Lower lobe of right lung (tissue), 2 donors: Measurements from ENCODE around the gene RPS27. TPM values are rescaled to one million over a fixed set of nuclear protein-coding genes. Genes with fewer than 3 reads are reported as not detected.

Experiments
- ATAC-seq, 2 donors: fragments of 200-7000 bp; cut with Tn5 transposase; one replicate each; pipeline ENCODE4 v1.9.1; 2020 to 2022; ENCODE audit warnings: mild to moderate bottlenecking in 2 of 2, moderate library complexity in 2 of 2
- DNase-seq: peaks from one replicate; pipeline ENCODE4 v3.0.0-alpha.2; 2020
- H3K27ac ChIP-seq: fragments of 200-600 bp; one replicate; pipeline ENCODE4 v1.8.0; 2022
- H3K27me3 ChIP-seq: fragments of 200-600 bp; one replicate; pipeline ENCODE4 v1.8.0; 2022; ENCODE audit warnings: low read depth
- H3K36me3 ChIP-seq: fragments of 200-600 bp; one replicate; pipeline ENCODE4 v1.8.0; 2022; ENCODE audit warnings: mild to moderate bottlenecking
- H3K4me1 ChIP-seq: fragments of 200-600 bp; one replicate; pipeline ENCODE4 v1.8.0; 2022
- H3K4me3 ChIP-seq: fragments of 200-600 bp; one replicate; pipeline ENCODE4 v1.8.0; 2022; ENCODE audit warnings: mild to moderate bottlenecking
- H3K9me3 ChIP-seq: fragments of 200-600 bp; one replicate; pipeline ENCODE4 v1.8.0; 2022
- CTCF ChIP-seq: fragments of 200-600 bp; IDR thresholded peaks from one replicate; pipeline ENCODE4 v1.8.0; 2022; ENCODE audit warnings: antibody characterized with exemption, mild to moderate bottlenecking
- intact Hi-C: fragments of 100-400 bp; cut with DNase I; formaldehyde crosslinking; loops from one replicate; pipeline ENCODE4 v1.11.0; 2022
- total RNA-seq: library from RNA; stranded (reverse); fragmentation: NEBNext Ultra II Directional; extraction: Animal tissue kit (Norgen Biotek cat#: 25700); gene quantifications from one replicate; pipeline ENCODE4 v1.2.1, GENCODE V29; 2021
- donor health status: DM: no; HTN: yes; CAD: no; lungs with severe emphysema.

RPS27 gene
- total RNA-seq, 1 donor from 2014 or later: 1,826 TPM

- H3K36me3 ChIP-seq: peaks cover 28% of the 10 kb centered on the region
- peak overlapping the region; percentile 96 for H3K27ac ChIP-seq
- intact Hi-C loops: no loop called here
- ATAC-seq (peak; percentile 6 to 34), DNase-seq (peak; percentile 61)
- TF ChIP-seq CTCF: no peak
- no peaks in the 10 kb centered on the region for H3K9me3 ChIP-seq
- H3K27me3 ChIP-seq: no peaks in the 10 kb centered on the region
- peak overlapping the region; percentile 81 for H3K4me3 ChIP-seq
- peaks cover 68% of the 10 kb centered on the region for H3K4me1 ChIP-seq
Observed at GRCh38 chr1:153962088-153963029, 28.2 kb upstream of the RPS27 start.

GRCh38 chr1:153963030-153963849 lies 27.3 kb upstream of the RPS27 start, which contains the start of gene SLC39A1:
TSS of gene SLC39A1 (minus strand) at chr1:153963537. CDS start at chr1:153962715, 822 bp downstream.
- H3K36me3 ChIP-seq: peaks cover 28% of the 10 kb centered on the region
- no peak for TF ChIP-seq CTCF
- no peaks in the 10 kb centered on the region for H3K27me3 ChIP-seq
- peak; percentile 98 for DNase-seq
- peak within 1 kb of the TSS; percentile 81 for H3K4me3 ChIP-seq
- peak within 1 kb of the TSS; percentile 96 for H3K27ac ChIP-seq
- H3K9me3 ChIP-seq: no peaks in the 10 kb centered on the region
- intact Hi-C loops: no loop called here
- ATAC-seq: peak; percentile 89
- peaks cover 67% of the 10 kb centered on the region for H3K4me1 ChIP-seq

- DNase-seq: peak; percentile 73
- Histone ChIP-seq H3K36me3 (peaks cover 28% of the 10 kb centered on the region), H3K4me1 (peaks cover 71% of the 10 kb centered on the region), H3K4me3 (peak overlapping the region; percentile 81), H3K27me3 (no peaks in the 10 kb centered on the region), H3K9me3 (no peaks in the 10 kb centered on the region), H3K27ac (peak overlapping the region; percentile 96)
- no peak for TF ChIP-seq CTCF
- intact Hi-C loops: no loop called here
- peak; percentile 31 to 37 for ATAC-seq
Observed at GRCh38 chr1:153963850-153964331, 26.7 kb upstream of the RPS27 start.

- Histone ChIP-seq H3K9me3 (no peaks in the 10 kb centered on the region), H3K4me3 (peak within 1 kb of the TSS; percentile 73), H3K4me1 (peaks cover 39% of the 10 kb centered on the region), H3K27me3 (no peaks in the 10 kb centered on the region), H3K36me3 (no peaks in the 10 kb centered on the region), H3K27ac (peak within 1 kb of the TSS; percentile 94)
- DNase-seq (peak; percentile 93), ATAC-seq (peak; percentile 90 to 91)
- TF ChIP-seq CTCF: peak; percentile 50
- intact Hi-C loops: no loop called here
Observed at GRCh38 chr1:153967107-153967999, 23.2 kb upstream of the RPS27 start, which contains the start of gene CREB3L4. TSS of gene CREB3L4 (plus strand) at chr1:153967902. CDS start at chr1:153968526, 624 bp downstream.
